GM10248 (cell line): Measurements from ENCODE around the gene LSM2.

Source experiments
- CTCF ChIA-PET: fragments of 300-600 bp; sonication (Branson Sonifier 250); formaldehyde crosslinking; extraction: SDS; loops from one replicate; lab custom pipeline; 2021; ENCODE audit warnings: antibody characterized with exemption; lab: Yijun Ruan, JAX
- POLR2A ChIA-PET: fragments of 350-650 bp; sonication (Branson Sonifier 250); formaldehyde crosslinking; extraction: SDS; loops from one replicate; lab custom pipeline; 2020; ENCODE audit warnings: antibody characterized with exemption; lab: Yijun Ruan, JAX
- DNase-seq: peaks from one replicate; pipeline ENCODE4 v3.0.0; 2012; ENCODE audit errors: extremely low spot score
- CTCF ChIP-seq: IDR thresholded peaks from 2 replicates; pipeline ENCODE4 v1.5.1; 2012; ENCODE audit warnings: mild to moderate bottlenecking, low read depth; ENCODE audit errors: extremely low read depth, missing control alignments, control extremely low read depth

The LSM2 gene

GRCh38 chr6:31771992-31772358 is 34.8 kb downstream of the LSM2 start:
- no peak for TF ChIP-seq CTCF
- CTCF ChIA-PET, result interaction anchor here (1.0 to 4.0 kb wide), 5 partner anchors 19 to 59 kb away, joined by 3 to 73 read pairs (median 4); partner anchors contain the start of genes CLIC1, MSH5 and VARS1
- POLR2A ChIA-PET, result interaction anchor here (0.7 to 1.4 kb wide), 2 partner anchors 24 to 207 kb away, joined by 4 read pairs; partner anchors contain the start of gene VARS1
- no peak for DNase-seq

GRCh38 chr6:31770860-31771259 is 35.9 kb downstream of the LSM2 start:
- ChIA-PET POLR2A (no interaction called here), CTCF (interaction anchor here (1.0 to 4.0 kb wide), 16 partner anchors 9 to 196 kb away, joined by 3 to 73 read pairs (median 12); partner anchors contain the start of genes CLIC1, DDAH2, LSM2 and MSH5)
- TF ChIP-seq CTCF, result no peak
- DNase-seq, result no peak

GRCh38 chr6:31769684-31770371 is 36.9 kb downstream of the LSM2 start:
- peak; percentile 92 for DNase-seq
- CTCF ChIA-PET, result interaction anchor here (0.7 to 4.0 kb wide), 41 partner anchors 10 to 228 kb away, joined by 3 to 73 read pairs (median 5); partner anchors contain the start of genes CLIC1, DDAH2, DDX39B and GPANK1
- POLR2A ChIA-PET, result interaction anchor here (0.8 to 1.6 kb wide), 4 partner anchors 11 to 45 kb away, joined by 3 read pairs; partner anchors contain the start of genes HSPA1A, HSPA1L, MSH5 and VARS1
- peak; percentile 69 for TF ChIP-seq CTCF

GRCh38 chr6:31768363-31769257 is 38.2 kb downstream of the LSM2 start:
- TF ChIP-seq CTCF, result no peak
- DNase-seq, result no peak
- CTCF ChIA-PET, result interaction anchor here (1.1 to 4.0 kb wide), 24 partner anchors 9 to 217 kb away, joined by 3 to 73 read pairs (median 8); partner anchors contain the start of genes CLIC1, DDAH2, LSM2 and LY6G6F
- POLR2A ChIA-PET, result interaction anchor here (0.9 to 1.6 kb wide), 2 partner anchors 27 to 29 kb away, joined by 3 read pairs; partner anchors contain the start of genes MSH5 and VARS1

- DNase-seq, result no peak
- ChIA-PET POLR2A (no interaction called here), CTCF (no interaction called here)
- TF ChIP-seq CTCF, result no peak
Measured at GRCh38 chr6:31767096-31767645, 39.6 kb downstream of the LSM2 start.
